ENCODE results near the gene CNN3. TPM values are rescaled to one million over a fixed set of nuclear protein-coding genes. Genes with fewer than 3 reads are reported as not detected.
A peak's percentile ranks its signal among the peaks of the same experiment; 100 is the strongest.

CNN3 gene
- total RNA-seq, 2 experiments from 2014 or later, result 1.1 to 1.4 TPM

DNA sequence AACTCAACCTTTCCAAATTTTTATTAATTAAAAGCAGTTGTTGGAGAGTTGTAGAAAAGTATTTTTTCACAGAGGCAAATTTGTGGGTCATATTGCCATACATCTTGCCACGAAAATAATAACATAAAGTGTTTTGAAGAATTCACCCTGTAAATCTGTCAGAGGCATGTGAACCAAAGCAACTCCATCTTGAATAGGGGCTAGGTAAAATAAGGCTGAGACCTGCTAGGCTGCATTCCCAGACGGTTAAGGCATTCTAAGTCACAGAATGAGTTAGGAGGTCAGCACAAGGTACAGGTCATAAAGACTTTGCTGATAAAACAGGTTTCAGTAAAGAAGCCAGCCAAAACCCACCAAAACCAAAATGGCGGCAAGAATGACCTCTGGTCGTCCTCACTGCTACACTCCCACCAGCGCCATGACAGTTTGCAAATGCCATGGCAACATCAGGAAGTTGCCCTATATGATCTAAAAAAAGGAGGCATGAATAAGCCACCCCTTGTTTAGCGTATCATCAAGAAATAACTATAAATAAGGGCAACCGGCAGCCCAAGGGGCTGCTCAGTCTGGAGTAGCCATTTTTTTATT is 4.4 kb upstream of the CNN3 start:
- H3K27me3 ChIP-seq (ENCODE audit: control insufficient read depth in 1 of 2, insufficient read depth in 2 of 2, low read length in 2 of 2), result peaks cover 0 to 5% of the 10 kb centered on the region in 2 experiments
- peaks cover 10% of the 10 kb centered on the region for H3K4me1 ChIP-seq (ENCODE audit: insufficient read depth, low read length)
- Mint-ChIP-seq H3K36me3 (ENCODE audit: low read depth) (no peaks in the 10 kb centered on the region), H3K27me3 (peaks cover 18% of the 10 kb centered on the region), H3K9me3 (no peaks in the 10 kb centered on the region), H3K4me3 (no peak overlapping the region), H3K4me1 (ENCODE audit: low read depth) (no peaks in the 10 kb centered on the region), H3K27ac (no peak overlapping the region)
- no peaks in the 10 kb centered on the region for H3K36me3 ChIP-seq (ENCODE audit: insufficient read depth, low read length)
- H3K9me3 ChIP-seq (ENCODE audit: control insufficient read depth in 1 of 2, insufficient read depth in 1 of 2, low read length in 2 of 2), result no peaks in the 10 kb centered on the region
- DNase-seq (no peak), ATAC-seq (ENCODE audit: poor library complexity) (no peak)
- no peak overlapping the region for H3K4me3 ChIP-seq (ENCODE audit: low read length)
- ChIA-PET POLR2A (no interaction called here), CTCF (no interaction called here)
- TF ChIP-seq, protein P1, sequence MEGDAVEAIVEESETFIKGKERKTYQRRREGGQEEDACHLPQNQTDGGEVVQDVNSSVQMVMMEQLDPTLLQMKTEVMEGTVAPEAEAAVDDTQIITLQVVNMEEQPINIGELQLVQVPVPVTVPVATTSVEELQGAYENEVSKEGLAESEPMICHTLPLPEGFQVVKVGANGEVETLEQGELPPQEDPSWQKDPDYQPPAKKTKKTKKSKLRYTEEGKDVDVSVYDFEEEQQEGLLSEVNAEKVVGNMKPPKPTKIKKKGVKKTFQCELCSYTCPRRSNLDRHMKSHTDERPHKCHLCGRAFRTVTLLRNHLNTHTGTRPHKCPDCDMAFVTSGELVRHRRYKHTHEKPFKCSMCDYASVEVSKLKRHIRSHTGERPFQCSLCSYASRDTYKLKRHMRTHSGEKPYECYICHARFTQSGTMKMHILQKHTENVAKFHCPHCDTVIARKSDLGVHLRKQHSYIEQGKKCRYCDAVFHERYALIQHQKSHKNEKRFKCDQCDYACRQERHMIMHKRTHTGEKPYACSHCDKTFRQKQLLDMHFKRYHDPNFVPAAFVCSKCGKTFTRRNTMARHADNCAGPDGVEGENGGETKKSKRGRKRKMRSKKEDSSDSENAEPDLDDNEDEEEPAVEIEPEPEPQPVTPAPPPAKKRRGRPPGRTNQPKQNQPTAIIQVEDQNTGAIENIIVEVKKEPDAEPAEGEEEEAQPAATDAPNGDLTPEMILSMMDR (IDR thresholded peaks at IDR 0.05), result no peak
- intact Hi-C loops (cut with DNase I, micrococcal nuclease), result no loop called here
- no peak overlapping the region for H3K27ac ChIP-seq (ENCODE audit: low read depth in 1 of 2, low read length in 2 of 2)

DNA sequence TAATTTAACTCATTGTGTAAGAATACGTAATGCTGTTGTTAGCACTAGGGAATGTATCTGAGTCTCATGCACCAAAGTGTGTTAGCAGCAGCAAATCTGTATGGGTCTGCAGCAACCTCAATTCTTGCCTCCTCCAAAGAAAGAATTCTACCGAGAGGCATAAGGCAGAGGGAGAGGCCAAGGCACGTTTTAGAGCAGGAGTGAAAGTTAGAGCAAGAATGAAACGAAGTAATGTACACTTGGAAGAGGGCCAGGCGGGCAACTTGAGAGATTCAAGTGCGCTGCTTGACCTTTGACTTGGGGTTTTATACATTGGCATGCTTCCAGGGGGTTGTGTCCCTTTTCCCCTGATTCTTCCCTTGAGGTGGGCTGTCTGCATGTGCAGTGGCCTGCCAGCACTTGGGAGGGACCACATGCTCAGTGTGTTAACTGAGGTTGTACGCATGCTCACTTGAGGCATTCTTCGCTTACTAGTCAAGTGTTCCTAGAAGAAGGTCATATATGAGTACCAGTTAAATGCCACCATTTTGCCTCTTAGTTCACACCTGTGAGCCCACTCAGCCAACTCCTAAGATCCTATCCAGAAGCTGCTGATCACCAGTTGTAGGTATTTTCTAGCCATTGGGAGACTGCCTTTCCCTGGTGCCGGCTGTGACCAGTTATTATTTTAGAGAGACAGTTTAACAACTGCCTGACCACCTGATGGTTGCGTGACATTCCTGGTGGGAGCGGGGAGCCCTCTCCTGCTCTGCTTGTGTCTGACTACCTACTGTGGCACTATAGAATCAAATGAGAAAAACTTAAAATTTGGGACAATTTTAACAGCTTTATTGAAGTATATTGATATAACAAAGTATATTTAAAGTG is 2.7 kb upstream of the CNN3 start:
- no peak overlapping the region for H3K4me3 ChIP-seq (ENCODE audit: low read length)
- H3K36me3 ChIP-seq (ENCODE audit: insufficient read depth, low read length), result no peaks in the 10 kb centered on the region
- H3K27me3 Mint-ChIP-seq, result peaks cover 34% of the 10 kb centered on the region
- H3K36me3 Mint-ChIP-seq (ENCODE audit: low read depth), result no peaks in the 10 kb centered on the region
- ATAC-seq (ENCODE audit: poor library complexity), result no peak
- DNase-seq, result no peak
- H3K9me3 ChIP-seq (ENCODE audit: control insufficient read depth in 1 of 2, insufficient read depth in 1 of 2, low read length in 2 of 2), result no peaks in the 10 kb centered on the region
- no peaks in the 10 kb centered on the region for H3K9me3 Mint-ChIP-seq
- peaks cover 20% of the 10 kb centered on the region for H3K4me1 ChIP-seq (ENCODE audit: insufficient read depth, low read length)
- TF ChIP-seq, protein P1 (IDR thresholded peaks at IDR 0.05), result no peak
- H3K4me3 Mint-ChIP-seq, result no peak overlapping the region
- no peak overlapping the region for H3K27ac Mint-ChIP-seq
- H3K27me3 ChIP-seq (ENCODE audit: control insufficient read depth in 1 of 2, insufficient read depth in 2 of 2, low read length in 2 of 2), result peaks cover 14% of the 10 kb centered on the region in 2 experiments
- no peak overlapping the region for H3K27ac ChIP-seq (ENCODE audit: low read depth in 1 of 2, low read length in 2 of 2)
- ChIA-PET CTCF (no interaction called here), POLR2A (no interaction called here)
- peaks cover 16% of the 10 kb centered on the region for H3K4me1 Mint-ChIP-seq (ENCODE audit: low read depth)
- intact Hi-C loops (cut with DNase I, micrococcal nuclease), result no loop called here

DNA sequence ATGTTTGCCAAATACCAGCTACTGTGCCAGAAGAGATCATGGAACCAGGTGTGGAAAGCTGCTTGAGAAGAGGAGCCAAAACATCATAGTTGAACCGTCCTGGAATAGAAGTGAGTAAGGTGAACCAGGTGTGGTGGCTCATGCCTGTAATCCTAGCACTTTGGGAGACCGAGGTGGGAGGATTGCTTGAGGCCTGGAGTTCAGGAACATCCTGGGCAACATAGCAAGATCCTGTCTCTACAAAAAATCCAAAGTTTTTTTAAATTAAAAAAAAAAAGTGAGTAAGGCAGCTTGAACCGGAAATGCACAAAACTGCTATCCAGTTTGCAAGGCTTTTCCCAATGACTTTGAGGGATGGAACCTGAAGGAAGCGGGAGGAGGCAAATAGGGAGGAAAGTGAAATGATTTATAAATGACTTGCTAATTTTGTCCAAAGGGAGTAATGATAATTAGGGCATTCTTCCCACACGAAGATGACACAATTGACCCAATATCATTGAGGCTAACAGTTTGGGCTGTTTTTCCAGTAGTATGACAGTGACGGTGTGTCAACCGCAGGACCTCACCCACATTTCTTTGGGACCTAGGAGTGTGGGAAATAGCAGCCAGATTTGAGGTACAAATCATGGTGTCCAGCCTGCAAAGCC is 1.5 kb upstream of the CNN3 start:
- Mint-ChIP-seq H3K36me3 (ENCODE audit: low read depth) (no peaks in the 10 kb centered on the region), H3K4me3 (peak overlapping the region; percentile 83), H3K27me3 (peaks cover 46% of the 10 kb centered on the region), H3K9me3 (no peaks in the 10 kb centered on the region), H3K27ac (no peak overlapping the region), H3K4me1 (ENCODE audit: low read depth) (peaks cover 16% of the 10 kb centered on the region)
- H3K27ac ChIP-seq (ENCODE audit: low read depth in 1 of 2, low read length in 2 of 2), result no peak overlapping the region
- no peaks in the 10 kb centered on the region for H3K36me3 ChIP-seq (ENCODE audit: insufficient read depth, low read length)
- ChIA-PET POLR2A (no interaction called here), CTCF (interaction anchor here (0.8 kb wide), 1 partner anchor 15 kb away, joined by 3 read pairs; no protein-coding TSS in a partner anchor)
- no peaks in the 10 kb centered on the region for H3K9me3 ChIP-seq (ENCODE audit: control insufficient read depth in 1 of 2, insufficient read depth in 1 of 2, low read length in 2 of 2)
- H3K27me3 ChIP-seq (ENCODE audit: control insufficient read depth in 1 of 2, insufficient read depth in 2 of 2, low read length in 2 of 2), result peaks cover 16 to 17% of the 10 kb centered on the region in 2 experiments
- DNase-seq, result no peak
- no peak overlapping the region for H3K4me3 ChIP-seq (ENCODE audit: low read length)
- H3K4me1 ChIP-seq (ENCODE audit: insufficient read depth, low read length), result peaks cover 20% of the 10 kb centered on the region
- no peak for ATAC-seq (ENCODE audit: poor library complexity)
- TF ChIP-seq, protein P1 (IDR thresholded peaks at IDR 0.05), result no peak
- intact Hi-C loops (cut with DNase I, micrococcal nuclease), result no loop called here
